HAP-1 (cell line): ENCODE data around the gene ANKRD13B.

Experiments
- DNase-seq, 2 experiments: peaks; one replicate each; pipeline ENCODE4 v3.0.0-alpha.2; 2016 to 2020; ENCODE audit warnings: low spot score in 2 of 2
- H3K27me3 ChIP-seq: fragments of 250-450 bp; sonication (Bioruptor Pico); 2 replicates; pipeline ENCODE4 v1.5.1; 2020; ENCODE audit warnings: low read depth, mild to moderate bottlenecking, moderate library complexity
- H3K36me3 ChIP-seq: fragments of 250-450 bp; sonication (Bioruptor Pico); replicated peaks from 2 replicates; pipeline ENCODE4 v1.5.1; 2020; ENCODE audit warnings: mild to moderate bottlenecking
- H3K4me1 ChIP-seq: fragments of 250-450 bp; sonication (Bioruptor Pico); 2 replicates; pipeline ENCODE4 v1.5.1; 2020; ENCODE audit warnings: mild to moderate bottlenecking
- H3K4me3 ChIP-seq: fragments of 250-450 bp; sonication (Bioruptor Pico); 2 replicates; pipeline ENCODE4 v1.5.1; 2020; ENCODE audit warnings: mild to moderate bottlenecking, moderate library complexity
- H3K9me3 ChIP-seq: fragments of 250-450 bp; sonication (Bioruptor Pico); 2 replicates; pipeline ENCODE4 v1.5.1; 2020; ENCODE audit warnings: mild to moderate bottlenecking, moderate library complexity
- in situ Hi-C: fragments of 300-500 bp; cut with MboI; formaldehyde crosslinking; loops from 3 replicates; pipeline ENCODE4 v1.14.3; 2020; ENCODE audit warnings: low sequenced_read_pairs, inconsistent platforms, mixed read lengths

Gene ANKRD13B

DNA sequence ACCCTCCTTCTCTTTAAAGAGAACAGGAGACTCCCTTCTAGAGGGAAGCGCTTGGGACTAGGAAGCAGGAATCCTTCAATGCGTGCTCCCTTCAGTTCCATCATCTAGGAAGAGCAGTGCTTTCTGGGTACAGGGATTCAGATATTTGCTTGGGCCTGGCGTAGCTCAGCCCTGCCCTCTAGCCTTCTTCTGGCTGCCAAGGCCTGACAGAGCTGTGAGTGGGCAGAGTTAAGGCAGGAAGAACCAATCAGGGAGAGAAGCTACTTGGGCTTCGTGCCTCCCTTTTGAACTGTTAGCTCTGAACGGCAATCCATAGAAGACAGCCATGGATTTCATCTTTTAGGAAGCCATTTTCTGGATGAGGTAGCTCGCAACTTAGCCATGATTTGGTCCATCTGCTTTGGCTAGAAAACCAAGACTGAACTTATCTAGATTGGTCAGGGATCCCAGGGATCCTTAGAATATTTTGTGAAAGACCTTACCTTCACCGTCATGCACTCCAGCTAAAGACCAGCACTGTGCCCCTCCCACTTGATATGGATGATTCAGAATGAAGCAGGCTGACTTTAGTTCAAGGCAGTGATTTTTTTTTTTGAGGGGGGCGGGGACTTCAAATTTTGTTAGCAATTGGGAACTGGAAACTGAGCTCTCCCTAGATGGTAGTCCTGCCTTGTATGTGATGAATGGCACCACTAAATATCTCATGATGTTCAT lies 32.3 kb downstream of the ANKRD13B start:
- no peak for DNase-seq
- H3K4me1 ChIP-seq, result peaks cover 14% of the 10 kb centered on the region
- in situ Hi-C loops, result loop anchor here (25.0 kb wide), 1 partner anchor 462 kb away; no protein-coding TSS in a partner anchor
- H3K27me3 ChIP-seq, result no peaks in the 10 kb centered on the region
- no peaks in the 10 kb centered on the region for H3K36me3 ChIP-seq
- H3K9me3 ChIP-seq, result no peaks in the 10 kb centered on the region
- no peak overlapping the region for H3K4me3 ChIP-seq

DNA sequence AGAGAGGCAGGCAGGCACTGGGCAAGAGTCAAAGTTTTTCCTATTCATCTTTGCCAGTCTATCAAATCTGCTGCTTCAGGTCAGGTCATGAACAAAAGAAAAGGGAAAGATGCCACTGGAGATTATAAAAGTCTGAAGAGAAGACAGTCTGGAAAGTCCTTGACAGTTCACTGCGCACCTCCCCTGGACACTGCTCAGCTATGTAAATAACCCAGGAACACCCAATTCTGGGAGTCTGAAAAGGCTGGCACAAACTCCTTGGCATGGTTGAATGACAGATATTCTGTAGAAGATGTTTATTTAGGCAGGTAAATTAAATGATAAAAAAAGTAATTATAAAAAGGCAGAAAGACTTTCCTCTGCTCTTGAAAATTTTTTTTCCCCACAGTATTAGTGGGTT lies 35.0 kb downstream of the ANKRD13B start:
- Histone ChIP-seq H3K9me3 (no peaks in the 10 kb centered on the region), H3K36me3 (peaks cover 13% of the 10 kb centered on the region), H3K4me3 (no peak overlapping the region), H3K4me1 (peaks cover 7% of the 10 kb centered on the region), H3K27me3 (no peaks in the 10 kb centered on the region)
- in situ Hi-C loops, result loop anchor here (25.0 kb wide), 1 partner anchor 459 kb away; no protein-coding TSS in a partner anchor
- no peak for DNase-seq

DNA sequence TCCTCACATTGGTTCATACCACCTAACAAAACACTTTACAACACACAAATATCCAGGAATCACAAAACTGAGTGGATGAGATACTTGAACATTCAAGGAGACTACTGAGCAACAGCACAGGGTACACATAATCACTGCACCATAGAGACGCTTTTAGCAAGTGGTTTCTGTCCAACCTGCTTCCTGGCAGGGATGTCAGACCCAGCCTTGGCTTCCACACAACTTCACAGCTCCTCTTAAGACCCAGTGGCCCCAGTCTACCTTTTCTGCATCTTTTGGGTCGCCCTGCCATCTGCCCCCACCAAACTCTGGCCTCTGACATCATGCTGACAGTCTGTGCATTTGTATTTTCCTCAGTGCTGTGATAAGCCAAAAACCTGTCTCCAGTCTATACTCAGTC lies 35.7 kb downstream of the ANKRD13B start:
- no peaks in the 10 kb centered on the region for H3K9me3 ChIP-seq
- no peak overlapping the region for H3K4me3 ChIP-seq
- H3K4me1 ChIP-seq, result peaks cover under 1% of the 10 kb centered on the region
- in situ Hi-C loops, result loop anchor here (25.0 kb wide), 1 partner anchor 459 kb away; no protein-coding TSS in a partner anchor
- no peak for DNase-seq
- peaks cover 13% of the 10 kb centered on the region for H3K36me3 ChIP-seq
- H3K27me3 ChIP-seq, result no peaks in the 10 kb centered on the region

DNA sequence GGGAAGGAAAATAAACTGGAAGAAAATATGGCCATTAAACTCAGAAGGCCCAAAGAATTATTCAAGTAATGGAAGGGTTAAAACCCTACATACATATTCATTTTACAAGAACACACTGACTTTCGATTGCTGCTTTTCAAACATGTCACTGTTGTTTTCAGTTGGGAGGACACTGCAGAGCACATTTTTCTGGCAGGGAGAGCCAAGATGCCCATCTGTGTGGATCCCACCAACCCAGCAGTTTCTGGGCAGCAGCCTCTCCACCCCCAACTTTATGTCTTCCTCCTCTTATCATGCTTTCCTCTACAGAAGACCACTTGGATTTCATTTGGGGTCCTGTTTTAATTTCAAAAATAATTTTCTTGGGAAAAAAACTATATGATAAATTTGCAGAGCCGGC lies 36.9 kb downstream of the ANKRD13B start:
- in situ Hi-C loops, result loop anchor here (25.0 kb wide), 1 partner anchor 457 kb away; no protein-coding TSS in a partner anchor
- Histone ChIP-seq H3K4me1 (no peaks in the 10 kb centered on the region), H3K9me3 (no peaks in the 10 kb centered on the region), H3K4me3 (no peak overlapping the region), H3K36me3 (peaks cover 13% of the 10 kb centered on the region), H3K27me3 (no peaks in the 10 kb centered on the region)
- no peak for DNase-seq

DNA sequence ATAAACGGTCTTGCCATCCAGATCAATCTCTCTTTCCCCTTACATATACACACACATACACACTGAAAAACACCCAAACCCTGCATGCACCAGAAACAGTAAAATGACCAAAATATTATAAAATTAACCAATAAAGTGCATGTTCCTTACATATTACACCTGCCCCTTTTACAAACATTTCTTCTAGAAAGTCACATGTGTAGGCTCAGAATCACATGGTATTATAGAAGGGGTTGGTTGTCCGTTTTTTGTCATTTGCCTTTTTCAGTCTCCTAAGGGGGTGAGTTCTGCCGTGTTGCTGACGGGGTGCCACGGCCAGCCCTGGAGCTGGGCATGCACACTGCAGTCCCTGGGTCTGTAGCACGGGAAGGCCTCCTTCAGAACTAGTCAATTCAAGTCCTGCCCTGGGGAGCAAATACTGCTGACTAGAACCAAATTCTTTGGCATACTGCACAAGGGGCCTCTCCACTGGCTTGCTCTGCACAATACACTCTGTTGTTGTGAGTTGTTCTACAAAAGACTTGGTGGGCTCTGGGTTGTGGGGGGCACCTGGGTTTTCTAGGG lies 37.8 kb downstream of the ANKRD13B start:
- H3K4me3 ChIP-seq, result no peak overlapping the region
- H3K9me3 ChIP-seq, result no peaks in the 10 kb centered on the region
- no peak for DNase-seq
- H3K36me3 ChIP-seq, result peaks cover 13% of the 10 kb centered on the region
- H3K4me1 ChIP-seq, result no peaks in the 10 kb centered on the region
- in situ Hi-C loops, result loop anchor here (25.0 kb wide), 1 partner anchor 457 kb away; no protein-coding TSS in a partner anchor
- no peaks in the 10 kb centered on the region for H3K27me3 ChIP-seq

DNA sequence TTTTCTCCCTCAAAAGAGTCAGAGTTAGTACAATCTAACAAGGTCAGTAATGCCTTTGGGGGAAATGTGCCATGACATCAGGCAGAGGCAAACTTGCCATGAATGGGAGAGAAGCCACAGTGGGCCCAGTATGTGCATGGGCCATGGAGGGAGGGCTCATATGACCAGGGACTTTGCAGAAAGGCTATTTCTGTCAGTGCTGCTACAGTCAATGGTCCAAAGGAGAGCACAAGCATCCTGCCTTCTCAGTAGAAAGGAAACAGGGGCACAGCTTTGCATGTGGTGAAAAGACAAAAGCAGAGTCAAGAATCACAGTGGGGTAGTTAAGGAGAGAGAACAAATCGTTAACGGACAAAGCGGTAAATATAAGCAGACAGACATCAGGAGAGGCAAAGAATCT lies 41.0 kb downstream of the ANKRD13B start:
- no peak overlapping the region for H3K4me3 ChIP-seq
- peaks cover 13% of the 10 kb centered on the region for H3K36me3 ChIP-seq
- no peak for DNase-seq
- H3K27me3 ChIP-seq, result no peaks in the 10 kb centered on the region
- no peaks in the 10 kb centered on the region for H3K4me1 ChIP-seq
- no peaks in the 10 kb centered on the region for H3K9me3 ChIP-seq
- in situ Hi-C loops, result loop anchor here (25.0 kb wide), 1 partner anchor 453 kb away; no protein-coding TSS in a partner anchor

DNA sequence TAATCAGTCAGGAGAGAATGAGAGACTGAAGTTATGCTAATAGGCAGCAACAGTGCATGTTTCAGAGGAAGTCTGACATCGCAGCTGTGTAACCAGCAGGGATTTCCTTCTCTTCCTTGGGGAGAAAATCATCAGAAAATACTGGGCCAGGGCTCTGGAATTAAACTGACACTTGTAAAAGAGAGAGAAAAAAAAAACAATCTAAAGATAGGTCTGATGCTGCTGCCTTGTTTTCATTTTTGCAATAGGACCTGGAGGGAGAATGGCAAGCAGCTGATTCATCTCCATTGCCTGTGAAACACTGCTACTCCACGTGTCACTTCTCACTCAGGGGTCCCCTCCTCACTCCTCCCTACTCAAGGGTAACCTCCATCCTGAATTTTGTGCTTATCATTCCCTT lies 47.5 kb downstream of the ANKRD13B start:
- Histone ChIP-seq H3K36me3 (no peaks in the 10 kb centered on the region), H3K27me3 (no peaks in the 10 kb centered on the region), H3K4me1 (no peaks in the 10 kb centered on the region), H3K4me3 (no peak overlapping the region), H3K9me3 (no peaks in the 10 kb centered on the region)
- in situ Hi-C loops, result loop anchor here (10.0 to 25.0 kb wide), 2 partner anchors 134 to 447 kb away; no protein-coding TSS in a partner anchor
- DNase-seq, result no peak

DNA sequence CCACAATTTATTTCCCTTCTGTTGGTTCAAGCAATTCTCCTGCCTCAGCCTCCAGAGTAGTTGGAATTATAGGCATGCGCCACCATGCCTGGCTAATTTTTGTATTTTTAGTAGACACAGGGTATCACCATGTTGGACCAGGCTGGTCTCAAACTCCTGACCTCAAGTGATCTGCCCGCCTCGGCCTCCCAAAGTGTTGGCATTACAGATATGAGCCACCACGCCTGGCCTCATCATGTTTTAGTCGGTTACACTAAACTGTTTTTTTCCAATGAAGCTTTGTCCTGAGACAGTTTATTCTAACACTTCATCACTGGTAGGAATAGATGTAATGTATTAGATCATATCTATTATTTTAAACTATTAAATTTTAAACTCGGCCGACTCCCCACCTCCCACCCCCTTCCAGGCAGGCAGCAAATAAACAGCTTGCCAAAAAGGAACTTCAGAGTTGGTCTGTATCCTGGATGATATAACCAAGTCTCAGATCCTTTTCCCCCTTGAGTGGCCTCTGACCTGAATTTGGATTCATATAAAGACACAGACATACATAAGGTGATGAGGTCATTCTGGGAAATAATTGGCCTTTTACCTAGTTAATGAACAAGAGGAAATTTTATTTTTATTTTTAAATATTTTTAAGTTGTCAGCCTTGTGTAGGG lies 48.2 kb downstream of the ANKRD13B start:
- in situ Hi-C loops, result loop anchor here (10.0 to 25.0 kb wide), 2 partner anchors 134 to 446 kb away; no protein-coding TSS in a partner anchor
- no peak for DNase-seq
- no peak overlapping the region for H3K4me3 ChIP-seq
- no peaks in the 10 kb centered on the region for H3K36me3 ChIP-seq
- no peaks in the 10 kb centered on the region for H3K9me3 ChIP-seq
- no peaks in the 10 kb centered on the region for H3K27me3 ChIP-seq
- H3K4me1 ChIP-seq, result no peaks in the 10 kb centered on the region

DNA sequence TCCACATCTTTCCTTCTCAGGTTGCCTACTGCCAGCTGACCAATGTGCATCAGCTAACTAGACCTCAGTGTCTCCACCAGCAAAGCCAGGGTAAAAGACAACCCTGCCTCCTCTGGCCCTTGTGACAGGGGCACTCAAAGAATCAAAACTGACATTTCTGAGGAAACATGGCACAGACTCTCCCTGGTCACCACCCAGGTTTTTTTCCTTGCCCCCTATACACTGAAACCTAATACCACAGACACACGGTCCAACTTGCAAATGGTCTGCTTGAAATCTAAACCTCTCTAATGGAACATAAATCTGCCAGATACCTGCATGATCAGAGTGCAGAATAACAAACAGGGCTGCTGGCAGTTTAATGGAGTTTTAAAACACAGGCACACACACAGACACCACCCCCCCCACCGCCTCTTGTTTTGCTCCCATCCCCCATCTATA lies 49.3 kb downstream of the ANKRD13B start:
- no peaks in the 10 kb centered on the region for H3K27me3 ChIP-seq
- H3K9me3 ChIP-seq, result no peaks in the 10 kb centered on the region
- no peak overlapping the region for H3K4me3 ChIP-seq
- in situ Hi-C loops, result loop anchor here (10.0 to 25.0 kb wide), 2 partner anchors 133 to 445 kb away; no protein-coding TSS in a partner anchor
- no peak for DNase-seq
- no peaks in the 10 kb centered on the region for H3K4me1 ChIP-seq
- H3K36me3 ChIP-seq, result no peaks in the 10 kb centered on the region

DNA sequence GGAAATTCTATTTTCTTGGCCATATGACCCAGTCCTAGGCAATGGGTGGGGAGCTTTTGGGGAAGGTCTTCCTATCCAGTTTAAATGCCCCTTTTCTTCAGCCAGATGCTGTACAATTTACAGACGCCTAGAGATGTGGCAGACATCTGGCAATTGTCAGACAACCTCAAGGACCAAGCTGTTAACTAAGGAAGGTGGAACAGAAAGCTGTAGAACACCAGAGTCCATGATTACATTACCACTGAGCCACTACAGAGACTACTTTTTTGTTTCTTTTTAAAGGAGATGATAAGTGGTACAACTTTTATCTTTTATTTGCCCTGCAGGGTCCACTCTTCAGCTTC lies 50.9 kb downstream of the ANKRD13B start:
- Histone ChIP-seq H3K9me3 (no peaks in the 10 kb centered on the region), H3K27me3 (no peaks in the 10 kb centered on the region), H3K36me3 (no peaks in the 10 kb centered on the region), H3K4me3 (no peak overlapping the region), H3K4me1 (no peaks in the 10 kb centered on the region)
- no peak for DNase-seq
- in situ Hi-C loops, result loop anchor here (10.0 to 25.0 kb wide), 2 partner anchors 131 to 444 kb away; no protein-coding TSS in a partner anchor

DNA sequence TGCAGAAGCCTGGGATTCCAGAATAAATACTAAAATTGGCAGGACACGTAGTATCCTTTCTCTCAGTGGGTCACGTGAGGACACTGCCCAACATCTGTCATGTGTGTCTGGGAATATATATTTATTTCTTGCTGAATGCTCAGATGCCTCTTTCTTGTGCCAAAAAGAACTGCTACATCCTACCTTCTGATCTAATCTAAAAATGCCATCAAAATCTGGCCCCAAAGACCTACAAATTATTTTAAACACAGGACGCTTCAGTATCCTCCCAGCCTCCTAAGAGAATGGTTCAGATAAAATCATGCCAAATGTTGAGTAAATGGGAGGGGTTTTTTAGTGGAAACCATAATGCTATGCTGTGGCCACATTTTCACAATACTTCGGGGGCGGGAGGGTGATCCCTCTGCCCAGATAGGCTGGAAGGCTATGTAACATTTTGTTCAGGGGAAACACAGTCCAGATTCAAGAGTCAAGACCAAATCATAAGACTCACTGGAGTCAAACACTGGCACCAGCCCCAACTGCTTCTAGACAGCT lies 52.7 kb downstream of the ANKRD13B start:
- no peaks in the 10 kb centered on the region for H3K4me1 ChIP-seq
- H3K9me3 ChIP-seq, result no peaks in the 10 kb centered on the region
- no peaks in the 10 kb centered on the region for H3K27me3 ChIP-seq
- H3K36me3 ChIP-seq, result no peaks in the 10 kb centered on the region
- in situ Hi-C loops, result loop anchor here (10.0 to 25.0 kb wide), 2 partner anchors 129 to 442 kb away; no protein-coding TSS in a partner anchor
- H3K4me3 ChIP-seq, result no peak overlapping the region
- no peak for DNase-seq

DNA sequence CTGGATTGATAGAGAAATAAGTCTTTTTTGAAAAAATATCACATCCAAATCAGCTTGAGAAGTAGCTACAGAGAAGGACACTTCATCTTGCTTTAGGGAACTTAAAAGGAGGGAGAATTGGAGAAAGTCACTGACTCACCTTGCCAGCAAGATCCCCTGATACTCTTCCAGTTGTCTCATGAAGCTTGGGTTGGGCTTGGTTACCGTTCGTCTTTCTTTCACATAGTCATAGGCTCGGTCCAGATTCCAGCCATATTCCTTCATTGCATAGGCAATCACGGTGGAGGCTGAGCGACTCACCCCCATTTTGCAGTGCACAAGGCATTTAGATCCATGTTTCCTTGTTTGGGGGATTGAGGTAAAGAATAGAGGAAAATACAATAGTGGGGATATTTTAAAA lies 55.1 kb downstream of the ANKRD13B start:
- DNase-seq, result no peak
- in situ Hi-C loops, result loop anchor here (10.0 to 25.0 kb wide), 2 partner anchors 127 to 439 kb away; no protein-coding TSS in a partner anchor
- no peaks in the 10 kb centered on the region for H3K36me3 ChIP-seq

DNA sequence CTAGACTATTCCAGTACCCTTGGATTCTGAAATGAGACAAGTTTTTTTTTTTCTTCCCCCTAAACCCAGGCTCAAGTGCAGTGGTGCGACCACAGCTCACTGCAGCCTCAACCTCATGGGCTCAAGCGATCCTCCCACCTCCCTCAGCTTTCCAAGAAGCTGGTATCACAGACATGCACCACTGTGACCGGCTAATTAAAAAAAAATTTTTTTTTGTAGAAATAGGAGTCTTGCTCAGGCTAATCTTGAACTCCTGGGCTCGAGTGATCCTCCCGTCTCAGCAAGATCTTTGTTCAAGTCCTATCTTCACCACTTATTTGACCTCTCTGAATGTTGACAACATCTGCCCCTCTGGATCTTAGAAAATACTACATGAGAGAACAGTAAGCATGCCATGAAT lies 56.4 kb downstream of the ANKRD13B start:
- no peaks in the 10 kb centered on the region; the same call in 1 of the 2 replicates for H3K36me3 ChIP-seq
- H3K4me1 ChIP-seq, result no peaks in the 10 kb centered on the region
- no peak for DNase-seq
- no peaks in the 10 kb centered on the region for H3K27me3 ChIP-seq
- H3K4me3 ChIP-seq, result no peak overlapping the region
- no peaks in the 10 kb centered on the region for H3K9me3 ChIP-seq
- in situ Hi-C loops, result loop anchor here (10.0 to 25.0 kb wide), 2 partner anchors 125 to 438 kb away; no protein-coding TSS in a partner anchor

More for the DNA sequence above, 55.1 kb downstream of the ANKRD13B start:
- no peaks in the 10 kb centered on the region for H3K27me3 ChIP-seq
- H3K4me1 ChIP-seq, result no peaks in the 10 kb centered on the region
- no peak overlapping the region for H3K4me3 ChIP-seq
- H3K9me3 ChIP-seq, result no peaks in the 10 kb centered on the region
